ENCODE results near the gene TBX4. TPM values are rescaled to one million over a fixed set of nuclear protein-coding genes. Genes with fewer than 3 reads are reported as not detected.
"Not testable (repeated sequence)": the region's sequence is repeated elsewhere in the genome, so short reads cannot be mapped to it uniquely, and the experiment has no call there.

TBX4 gene
- total RNA-seq, 4 donors from 2014 or later = 0.27 TPM; not detected in 3

DNA sequence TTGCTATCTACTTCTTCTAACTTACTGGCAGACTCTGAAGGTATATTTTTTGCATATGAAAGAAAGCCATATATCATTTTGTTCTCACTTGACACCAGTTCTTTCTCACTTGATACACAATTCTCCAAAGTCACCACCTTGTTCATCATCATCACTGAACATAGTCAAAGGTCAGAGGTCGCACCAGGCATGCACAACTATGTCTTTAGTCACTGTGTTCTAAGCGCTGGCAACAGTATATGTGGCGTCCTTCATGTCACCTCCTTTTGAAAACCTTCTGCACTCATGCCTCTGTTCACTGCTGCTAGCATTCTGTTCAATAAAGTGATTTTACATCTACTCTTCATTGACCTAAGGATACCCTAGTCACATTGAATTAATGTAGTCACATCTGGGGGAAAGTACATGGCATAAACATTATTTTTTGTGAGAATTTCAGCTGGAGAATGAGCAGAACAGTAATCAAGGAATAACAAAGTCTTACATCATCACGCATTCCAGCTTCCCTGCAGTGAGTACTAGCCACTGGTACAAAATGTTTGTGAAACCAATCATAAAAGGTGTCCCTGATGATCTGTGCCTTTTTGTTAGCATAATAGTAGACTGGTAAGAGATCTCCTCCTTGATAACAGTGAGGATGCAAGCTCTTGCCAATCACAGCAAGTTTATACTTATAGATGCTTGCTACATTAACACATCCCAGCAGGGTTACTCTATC lies 20.5 kb upstream of the TBX4 start:
- no peaks in the 10 kb centered on the region for H3K36me3 ChIP-seq
- WGBS, 2 donors (ENCODE audit: low coverage in 1 of 2) = 66 to 77% methylated on average over 4 of the region's 4 CpGs
- H3K4me1 ChIP-seq = no peaks in the 10 kb centered on the region
- no peak overlapping the region for H3K27ac ChIP-seq
- peaks cover 0 to 12% (median 0%) of the 10 kb centered on the region in 3 donors for H3K9me3 ChIP-seq
- ATAC-seq = no peak
- TF ChIP-seq POLR2A (IDR thresholded peaks at IDR 0.05) = no peak
- TF ChIP-seq EP300 (IDR thresholded peaks at IDR 0.05) = no peak
- TF ChIP-seq, protein P1, sequence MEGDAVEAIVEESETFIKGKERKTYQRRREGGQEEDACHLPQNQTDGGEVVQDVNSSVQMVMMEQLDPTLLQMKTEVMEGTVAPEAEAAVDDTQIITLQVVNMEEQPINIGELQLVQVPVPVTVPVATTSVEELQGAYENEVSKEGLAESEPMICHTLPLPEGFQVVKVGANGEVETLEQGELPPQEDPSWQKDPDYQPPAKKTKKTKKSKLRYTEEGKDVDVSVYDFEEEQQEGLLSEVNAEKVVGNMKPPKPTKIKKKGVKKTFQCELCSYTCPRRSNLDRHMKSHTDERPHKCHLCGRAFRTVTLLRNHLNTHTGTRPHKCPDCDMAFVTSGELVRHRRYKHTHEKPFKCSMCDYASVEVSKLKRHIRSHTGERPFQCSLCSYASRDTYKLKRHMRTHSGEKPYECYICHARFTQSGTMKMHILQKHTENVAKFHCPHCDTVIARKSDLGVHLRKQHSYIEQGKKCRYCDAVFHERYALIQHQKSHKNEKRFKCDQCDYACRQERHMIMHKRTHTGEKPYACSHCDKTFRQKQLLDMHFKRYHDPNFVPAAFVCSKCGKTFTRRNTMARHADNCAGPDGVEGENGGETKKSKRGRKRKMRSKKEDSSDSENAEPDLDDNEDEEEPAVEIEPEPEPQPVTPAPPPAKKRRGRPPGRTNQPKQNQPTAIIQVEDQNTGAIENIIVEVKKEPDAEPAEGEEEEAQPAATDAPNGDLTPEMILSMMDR (IDR thresholded peaks at IDR 0.05) = no peak
- TF ChIP-seq POLR2AphosphoS5 (IDR thresholded peaks at IDR 0.05) = no peak
- H3K4me3 ChIP-seq = no peak overlapping the region
- no peaks in the 10 kb centered on the region for H3K27me3 ChIP-seq

DNA sequence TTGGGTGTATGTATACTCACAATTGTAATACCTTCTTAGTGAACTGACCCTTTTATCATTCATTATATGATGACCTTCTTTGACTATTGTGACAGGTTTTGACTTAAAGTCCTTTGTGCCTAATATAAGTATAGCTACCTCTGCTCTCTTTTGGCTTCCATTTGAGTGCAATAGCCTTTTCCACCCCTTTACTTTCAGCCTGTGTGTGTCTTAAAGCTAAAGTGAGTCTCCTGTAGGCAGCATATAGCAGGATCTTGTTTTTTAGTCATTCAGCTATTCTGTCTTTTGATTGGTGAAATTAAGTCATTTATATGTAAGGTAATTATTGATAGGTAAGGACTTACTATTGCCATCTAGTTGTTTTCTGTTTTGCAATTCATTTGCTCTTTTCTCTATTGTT lies 15.9 kb upstream of the TBX4 start:
- TF ChIP-seq POLR2A (IDR thresholded peaks at IDR 0.05) (no peak), EP300 (IDR thresholded peaks at IDR 0.05) (no peak), POLR2AphosphoS5 (IDR thresholded peaks at IDR 0.05) (no peak)
- TF ChIP-seq, protein P1 (IDR thresholded peaks at IDR 0.05) = no peak
- Histone ChIP-seq H3K4me3 (no peak overlapping the region), H3K4me1 (no peaks in the 10 kb centered on the region)

DNA sequence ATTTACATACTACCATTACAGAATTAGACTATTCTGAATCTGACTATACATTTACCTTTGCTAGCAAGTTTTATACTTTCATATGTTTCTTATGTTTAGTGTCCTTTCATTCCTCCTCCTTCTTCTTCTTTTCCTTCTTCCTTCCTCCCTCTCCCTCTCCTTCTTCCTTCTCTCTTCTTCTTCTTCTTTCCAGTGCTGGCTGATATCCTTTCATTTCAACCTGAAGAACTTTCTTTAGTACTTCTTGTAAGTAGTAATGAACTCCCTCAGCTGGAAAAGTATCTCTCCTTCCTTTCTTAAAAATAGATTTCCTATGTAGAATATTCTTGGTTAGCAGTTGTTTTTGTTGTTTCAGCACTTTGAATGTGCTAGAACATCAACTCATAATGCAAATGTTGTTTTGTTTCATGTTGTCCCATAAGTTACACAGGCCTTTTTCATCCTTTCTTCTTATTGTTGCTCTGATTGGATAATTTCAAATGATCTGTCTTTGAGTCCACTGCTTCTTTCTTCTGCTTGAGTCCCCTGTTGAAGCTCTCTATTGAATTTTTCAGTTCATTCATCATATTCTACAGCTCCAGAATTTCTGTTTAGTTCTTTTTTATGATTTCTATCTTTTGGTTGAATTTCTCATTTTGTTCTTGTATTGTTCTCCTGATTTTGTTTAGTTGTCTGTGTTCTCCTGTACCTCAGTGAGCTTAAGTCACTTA lies 15.1 kb upstream of the TBX4 start:
- Histone ChIP-seq H3K4me1 (no peaks in the 10 kb centered on the region), H3K36me3 (no peaks in the 10 kb centered on the region), H3K27ac (no peak overlapping the region), H3K9me3 (peaks cover 0 to 28% (median 0%) of the 10 kb centered on the region in 3 donors), H3K27me3 (peaks cover 15% of the 10 kb centered on the region), H3K4me3 (no peak overlapping the region)
- ATAC-seq = no peak
- TF ChIP-seq, protein P1 (IDR thresholded peaks at IDR 0.05) = no peak
- TF ChIP-seq POLR2AphosphoS5 (IDR thresholded peaks at IDR 0.05) (no peak), POLR2A (IDR thresholded peaks at IDR 0.05) (no peak), EP300 (IDR thresholded peaks at IDR 0.05) (no peak)

More for the DNA sequence above, 15.9 kb upstream of the TBX4 start:
- H3K27me3 ChIP-seq = peaks cover 12% of the 10 kb centered on the region
- H3K9me3 ChIP-seq = peaks cover 0 to 28% (median 0%) of the 10 kb centered on the region in 3 donors
- H3K27ac ChIP-seq = no peak overlapping the region
- H3K36me3 ChIP-seq = no peaks in the 10 kb centered on the region
- no peak for ATAC-seq

DNA sequence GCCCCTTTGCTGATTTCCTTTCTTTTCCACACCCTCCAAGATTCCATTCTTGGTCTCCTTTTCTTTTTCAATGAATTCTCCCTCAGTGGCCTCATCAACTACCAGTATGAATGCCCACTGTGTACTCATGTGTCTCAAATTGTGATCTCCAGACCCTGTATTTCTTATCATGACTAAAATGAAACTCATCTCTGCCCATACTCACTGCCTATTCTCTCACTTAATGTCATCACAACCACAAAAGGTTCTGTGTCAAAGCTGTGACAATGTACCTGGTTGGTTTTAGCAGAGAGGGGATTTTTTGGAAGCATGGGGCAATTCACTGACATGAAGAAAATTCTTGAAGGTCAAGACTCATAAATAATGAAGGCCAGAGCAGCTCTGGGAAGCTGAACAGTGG lies 11.5 kb upstream of the TBX4 start:
- H3K36me3 ChIP-seq = no peaks in the 10 kb centered on the region
- H3K4me1 ChIP-seq = no peaks in the 10 kb centered on the region
- TF ChIP-seq EP300 (IDR thresholded peaks at IDR 0.05) (no peak), POLR2A (IDR thresholded peaks at IDR 0.05) (no peak), POLR2AphosphoS5 (IDR thresholded peaks at IDR 0.05) (no peak)
- TF ChIP-seq, protein P1 (IDR thresholded peaks at IDR 0.05) = no peak
- ATAC-seq = no peak
- peaks cover 26% of the 10 kb centered on the region for H3K27me3 ChIP-seq
- no peak overlapping the region for H3K27ac ChIP-seq
- H3K9me3 ChIP-seq = peaks cover 0 to 23% (median 0%) of the 10 kb centered on the region in 3 donors
- no peak overlapping the region for H3K4me3 ChIP-seq

DNA sequence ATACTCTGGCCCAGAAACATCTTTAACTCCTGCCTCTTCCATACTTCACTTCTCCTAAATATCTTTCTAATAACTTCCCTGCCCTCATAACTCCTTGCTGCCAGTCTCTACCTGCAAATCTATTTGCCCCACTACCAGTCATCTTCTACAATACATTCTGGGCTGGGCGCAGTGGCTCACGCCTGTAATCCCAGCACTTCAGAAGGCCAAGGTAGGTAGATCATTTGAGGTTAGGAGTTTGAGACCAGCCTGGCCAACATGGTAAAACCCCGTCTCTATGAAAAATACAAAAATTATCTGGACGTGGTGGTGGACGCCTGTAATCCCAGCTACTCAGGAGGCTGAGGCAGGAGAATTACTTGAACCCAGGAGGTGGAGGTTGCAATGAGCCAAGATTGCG lies 10.7 kb upstream of the TBX4 start:
- H3K9me3 ChIP-seq = peaks cover 0 to 17% (median 0%) of the 10 kb centered on the region in 3 donors
- H3K27me3 ChIP-seq = peaks cover 26% of the 10 kb centered on the region
- not testable (repeated sequence) for H3K4me3 ChIP-seq, H3K27ac ChIP-seq, H3K4me1 ChIP-seq, H3K36me3 ChIP-seq, ATAC-seq
- 84 to 100% methylated on average over 2 to 5 of the region's 6 CpGs for WGBS, 2 donors (ENCODE audit: low coverage in 1 of 2)
